Measurements from ENCODE around the gene SERPINA4.

The SERPINA4 gene

GRCh38 chr14:94542811-94543440, 18.3 kb upstream of the SERPINA4 start:
- DNase-seq (ENCODE audit: low read depth in 3 of 3): no peak

DNA sequence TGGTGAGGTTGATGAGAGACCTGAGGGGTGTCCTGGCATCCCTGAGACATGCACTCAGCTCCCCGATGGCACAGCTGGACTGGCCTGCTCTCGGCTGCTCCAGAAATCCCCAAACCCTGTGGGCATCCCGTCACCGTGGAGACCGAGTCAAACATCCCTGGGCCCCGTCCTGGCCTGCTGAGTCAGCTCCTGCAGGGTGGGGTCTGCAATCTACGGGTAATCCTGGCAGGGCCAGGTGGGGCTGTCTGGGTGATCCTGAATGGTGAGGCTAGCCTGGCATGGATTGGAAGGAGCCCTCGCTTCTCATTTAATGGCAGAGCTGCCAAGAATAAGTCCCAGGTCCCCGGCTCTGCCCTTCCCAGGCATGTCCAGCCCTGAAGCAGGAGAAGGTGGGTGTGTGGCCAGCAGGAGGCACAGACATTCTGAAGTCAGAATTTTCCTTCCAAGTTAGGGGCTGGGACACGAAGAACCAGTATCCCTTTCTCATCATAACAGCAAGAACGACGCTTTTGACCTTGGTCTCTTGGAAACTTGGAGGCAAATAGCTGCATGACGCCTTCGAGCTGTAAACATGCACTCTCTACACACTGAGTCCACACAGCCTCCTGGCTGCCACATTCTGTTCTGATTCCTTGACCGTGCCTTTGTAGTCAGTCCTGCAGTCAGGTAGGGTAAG, 17.7 kb upstream of the SERPINA4 start:
- DNase-seq (ENCODE audit: low read depth in 3 of 3): no peak

GRCh38 chr14:94544726-94545125, 16.5 kb upstream of the SERPINA4 start:
- DNase-seq (ENCODE audit: low read depth in 3 of 3): no peak

DNA sequence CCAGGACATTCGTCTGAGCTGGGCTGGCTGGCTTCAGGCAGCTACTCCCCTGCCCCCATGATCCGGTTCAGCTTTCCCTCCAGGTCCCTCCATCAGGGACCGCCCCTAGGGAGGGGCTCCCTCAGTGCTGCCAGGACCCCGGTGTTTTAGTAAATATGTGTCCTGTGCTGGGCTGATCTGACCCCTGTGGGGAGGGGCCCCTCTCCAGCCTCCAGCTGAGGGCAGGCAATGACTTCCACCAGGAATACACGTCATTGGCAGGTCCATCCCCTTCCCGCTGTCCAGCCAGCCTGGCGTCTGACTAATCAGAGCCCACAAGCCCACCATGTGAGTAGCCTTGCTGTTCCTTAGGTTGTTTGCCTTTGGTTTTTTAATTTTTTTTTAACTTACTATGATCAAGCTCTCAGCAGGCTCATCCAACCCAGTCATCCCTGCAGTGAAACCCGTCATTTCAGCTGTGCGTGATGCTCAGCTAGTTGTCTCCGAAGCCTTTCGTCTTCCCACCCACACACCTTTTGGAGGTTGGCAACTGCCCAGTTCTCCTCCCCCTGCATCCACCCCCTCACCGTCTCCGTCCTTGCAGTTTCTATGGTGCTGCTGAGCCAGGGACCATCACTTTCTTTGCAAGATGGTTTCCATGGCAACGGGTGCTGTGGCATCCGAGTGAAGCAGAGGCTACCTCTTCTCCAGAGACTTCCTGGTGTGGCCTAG, 16.0 kb upstream of the SERPINA4 start:
- DNase-seq (ENCODE audit: low read depth in 3 of 3): no peak

GRCh38 chr14:94547151-94547680, 14.0 kb upstream of the SERPINA4 start:
- no peak for DNase-seq (ENCODE audit: low read depth in 3 of 3)

GRCh38 chr14:94547726-94548125, 13.5 kb upstream of the SERPINA4 start:
- DNase-seq (ENCODE audit: low read depth in 3 of 3): no peak

- no peak for DNase-seq (ENCODE audit: low read depth in 3 of 3)
Observed at GRCh38 chr14:94548131-94548998, 12.9 kb upstream of the SERPINA4 start.

DNA sequence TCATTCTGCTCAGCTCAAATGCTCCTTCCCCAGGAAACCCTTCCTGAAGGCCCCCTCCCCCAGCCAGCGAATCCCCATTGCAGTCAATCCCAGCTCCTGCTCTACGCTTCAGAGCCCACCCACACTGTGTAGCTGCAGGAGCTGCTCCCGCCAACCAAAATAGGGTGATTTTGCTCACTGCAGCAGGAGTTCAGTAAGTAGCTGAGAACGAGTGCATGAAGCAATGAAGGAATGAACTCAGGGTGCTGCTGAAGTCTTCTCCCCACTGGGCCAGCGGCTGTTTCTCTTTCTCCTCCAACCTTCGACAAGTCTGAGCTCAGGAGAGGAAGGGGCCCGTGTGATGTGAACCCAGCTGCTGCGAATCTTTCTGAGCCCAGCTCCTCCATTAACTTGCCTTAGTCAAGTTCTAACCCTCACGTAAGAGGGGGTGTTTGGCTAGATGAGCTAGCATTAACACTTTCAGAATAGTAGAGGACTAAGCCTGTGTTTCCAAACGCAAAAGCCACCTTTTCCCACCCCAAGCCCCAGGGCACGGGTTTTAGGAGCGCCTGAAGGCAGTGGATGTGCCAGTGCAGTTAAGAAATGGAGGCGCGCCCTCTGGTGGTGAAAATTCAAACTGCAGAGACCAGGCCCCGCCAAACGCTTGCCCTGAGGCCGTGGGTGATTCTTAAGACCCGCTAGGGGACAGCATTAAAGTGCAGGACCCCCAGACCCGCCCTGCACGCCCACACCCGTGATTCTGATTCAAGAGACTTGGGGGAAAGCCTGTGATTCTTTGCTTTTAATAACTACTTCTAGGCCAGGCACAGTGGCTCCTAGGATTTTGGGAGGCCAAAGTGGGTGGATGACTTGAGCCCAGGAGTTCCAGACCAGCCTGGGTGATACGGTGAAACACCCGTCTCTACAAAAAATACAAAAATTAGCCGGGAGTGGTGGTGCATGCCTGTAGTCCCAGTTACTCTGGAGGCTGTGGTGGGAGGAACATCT, 11.9 kb upstream of the SERPINA4 start:
- peak; percentile 19 to 63 (median 34) for DNase-seq (ENCODE audit: low read depth in 3 of 3)

GRCh38 chr14:94550041-94550440, 11.2 kb upstream of the SERPINA4 start:
- DNase-seq (ENCODE audit: low read depth in 3 of 3): no peak

DNA sequence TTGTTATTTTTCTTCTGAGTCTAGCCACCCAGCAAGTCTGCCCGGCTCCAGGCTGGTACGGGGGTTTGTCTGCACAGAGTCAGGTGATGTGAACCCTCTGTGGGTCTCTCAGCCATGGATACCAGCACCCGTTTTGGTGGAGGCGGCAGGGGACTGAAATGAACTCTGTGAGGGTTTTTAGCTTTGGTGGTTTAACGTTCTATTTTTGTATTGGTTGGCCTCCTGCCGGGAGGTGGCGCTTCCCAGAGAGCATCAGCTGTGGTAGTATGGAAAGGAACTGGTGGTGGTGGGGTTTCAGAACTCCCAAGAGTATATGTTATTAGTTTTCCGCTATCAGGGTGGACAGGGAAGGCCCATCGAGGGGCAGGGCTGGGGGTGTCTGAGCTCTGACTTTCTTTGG, 5.3 kb upstream of the SERPINA4 start:
- DNase-seq (ENCODE audit: low read depth in 3 of 3): no peak

- no peak for DNase-seq (ENCODE audit: low read depth in 3 of 3)
Observed at GRCh38 chr14:94557327-94557726, 3.9 kb upstream of the SERPINA4 start.

DNA sequence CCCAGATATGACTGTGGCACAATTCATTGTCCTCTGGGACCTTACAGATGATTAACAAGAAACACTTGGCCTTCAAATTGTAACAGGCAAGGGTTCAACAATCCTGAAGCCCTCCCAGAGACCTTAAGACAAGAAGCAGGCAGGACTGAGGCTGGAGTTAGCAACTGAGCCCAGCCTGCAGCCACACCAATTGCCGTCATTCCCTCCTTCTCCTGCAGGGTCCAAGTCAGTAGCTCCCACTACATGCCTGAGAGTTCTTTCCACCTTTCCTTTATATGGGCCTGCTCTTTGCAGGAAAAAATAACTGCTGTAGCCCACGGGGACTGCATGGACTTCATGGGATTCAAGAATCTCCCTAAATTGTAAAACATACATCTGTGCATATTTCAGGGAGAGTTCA, 2.4 kb upstream of the SERPINA4 start:
- DNase-seq (ENCODE audit: low read depth in 3 of 3): no peak

GRCh38 chr14:94559638-94560290, 1.5 kb upstream of the SERPINA4 start:
- DNase-seq (ENCODE audit: low read depth in 3 of 3): no peak

- DNase-seq (ENCODE audit: low read depth in 3 of 3): no peak
Observed at GRCh38 chr14:94560291-94560665, 964 bp upstream of the SERPINA4 start.

- DNase-seq (ENCODE audit: low read depth in 3 of 3): no peak
Observed at GRCh38 chr14:94561656-94562010, 391 bp downstream of the SERPINA4 start.

DNA sequence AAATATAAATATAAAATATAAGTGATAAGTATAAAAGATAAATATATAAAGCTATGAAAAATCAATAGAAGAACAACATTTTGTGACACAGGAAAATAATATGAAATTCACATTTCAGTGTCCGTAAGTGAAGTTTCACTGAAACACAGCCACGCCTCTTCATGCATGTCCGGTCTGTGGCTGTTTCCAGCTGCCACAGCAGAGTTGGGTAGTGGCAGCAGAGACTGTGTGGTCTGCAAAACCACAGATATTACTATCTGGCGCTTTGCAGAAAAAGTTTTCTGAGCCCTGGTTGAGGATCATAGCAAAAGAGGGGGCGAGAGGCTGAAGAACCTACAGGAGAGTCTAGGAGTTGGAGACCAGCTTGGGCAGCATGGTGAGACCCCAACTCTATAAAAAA, 780 bp downstream of the SERPINA4 start:
- no peak for DNase-seq (ENCODE audit: low read depth in 3 of 3)

DNA sequence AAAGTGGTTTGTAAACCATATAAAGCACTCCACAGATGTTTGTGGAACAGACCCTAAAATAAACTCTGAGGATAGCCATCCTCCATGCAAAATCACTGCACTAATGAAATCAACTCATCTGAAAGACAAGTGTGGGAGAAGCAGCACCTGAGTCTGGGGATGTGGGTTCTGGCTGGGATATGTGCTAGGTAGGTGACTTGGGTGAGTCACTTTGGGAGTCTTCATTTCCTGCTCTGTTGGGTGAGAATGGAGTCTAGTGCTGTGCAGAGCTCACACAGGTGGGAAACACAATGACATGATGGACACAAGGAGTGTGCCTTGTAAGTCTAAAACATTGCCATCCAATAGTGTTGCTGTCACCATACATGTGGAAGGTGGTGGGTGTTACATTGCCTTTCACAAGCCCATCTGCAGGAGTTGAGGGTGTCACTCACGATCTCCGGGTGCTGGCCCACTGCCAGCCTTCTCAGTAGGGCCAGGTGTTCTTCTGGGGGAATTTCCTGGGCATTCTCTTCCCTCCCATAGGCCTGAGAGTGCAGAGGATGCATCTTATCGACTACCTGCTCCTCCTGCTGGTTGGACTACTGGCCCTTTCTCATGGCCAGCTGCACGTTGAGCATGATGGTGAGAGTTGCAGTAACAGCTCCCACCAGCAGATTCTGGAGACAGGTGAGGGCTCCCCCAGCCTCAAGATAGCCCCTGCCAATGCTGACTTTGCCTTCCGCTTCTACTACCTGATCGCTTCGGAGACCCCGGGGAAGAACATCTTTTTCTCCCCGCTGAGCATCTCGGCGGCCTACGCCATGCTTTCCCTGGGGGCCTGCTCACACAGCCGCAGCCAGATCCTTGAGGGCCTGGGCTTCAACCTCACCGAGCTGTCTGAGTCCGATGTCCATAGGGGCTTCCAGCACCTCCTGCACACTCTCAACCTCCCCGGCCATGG, 2.0 kb downstream of the SERPINA4 start:
- no peak for DNase-seq (ENCODE audit: low read depth in 3 of 3)

GRCh38 chr14:94564381-94564780, 3.1 kb downstream of the SERPINA4 start:
- no peak for DNase-seq (ENCODE audit: low read depth in 3 of 3)

DNA sequence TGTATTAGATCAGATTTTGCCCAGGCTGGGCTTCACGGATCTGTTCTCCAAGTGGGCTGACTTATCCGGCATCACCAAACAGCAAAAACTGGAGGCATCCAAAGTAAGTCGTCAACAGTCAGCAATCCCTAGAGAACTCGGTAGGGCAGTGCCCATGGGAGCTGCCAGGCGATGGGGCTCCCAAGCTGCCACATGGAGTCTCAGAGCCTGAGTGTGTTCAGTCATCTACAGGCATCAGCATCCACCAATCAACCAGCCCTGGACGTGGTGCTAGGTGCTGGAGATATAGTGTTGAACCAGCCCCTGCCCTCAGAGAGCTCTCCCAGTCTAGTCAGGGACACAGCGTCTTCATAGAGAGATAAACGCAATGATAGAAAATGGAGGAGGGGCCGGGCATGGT, 6.9 kb downstream of the SERPINA4 start:
- DNase-seq (ENCODE audit: low read depth in 3 of 3): no peak
